LNCaP clone FGC (cell line): Measurements from ENCODE around the gene SP3.

Experiments
- DNase-seq: peaks from one replicate; pipeline ENCODE4 v3.0.0-alpha.2; 2011; ENCODE audit warnings: low read depth
- H3K4me3 ChIP-seq: 2 replicates; pipeline ENCODE4 v1.5.1; 2011; ENCODE audit warnings: mild to moderate bottlenecking, low read depth, low read length, control low read depth
- CTCF ChIP-seq: IDR thresholded peaks from 2 replicates; pipeline ENCODE4 v1.5.1; 2012; ENCODE audit warnings: mild to moderate bottlenecking; ENCODE audit not compliant: control insufficient read depth, insufficient read depth; ENCODE audit errors: extremely low read depth

The SP3 gene

GRCh38 chr2:173997753-173998152, 32.6 kb upstream of the SP3 start:
- peak; percentile 72 for DNase-seq
- no peak for TF ChIP-seq CTCF
- no peak overlapping the region for H3K4me3 ChIP-seq

GRCh38 chr2:173997269-173997668, 32.1 kb upstream of the SP3 start:
- TF ChIP-seq CTCF = no peak
- no peak overlapping the region for H3K4me3 ChIP-seq
- DNase-seq = no peak

- H3K4me3 ChIP-seq = no peak overlapping the region
- no peak for TF ChIP-seq CTCF
- no peak for DNase-seq
These were observed 31.6 kb upstream of the SP3 start for GRCh38 chr2:173996766-173997165.

GRCh38 chr2:173993459-173993858, 28.3 kb upstream of the SP3 start:
- H3K4me3 ChIP-seq = no peak overlapping the region
- no peak for DNase-seq
- TF ChIP-seq CTCF = no peak

- no peak for TF ChIP-seq CTCF
- H3K4me3 ChIP-seq = no peak overlapping the region
- DNase-seq = no peak
These were observed 26.8 kb upstream of the SP3 start for GRCh38 chr2:173991856-173992588.

- no peak for TF ChIP-seq CTCF
- no peak for DNase-seq
- H3K4me3 ChIP-seq = no peak overlapping the region
These were observed 26.0 kb upstream of the SP3 start for GRCh38 chr2:173990970-173991819.
